HUES48 (cell line): ENCODE measurements around the gene ADAMTS2.

Source experiments
- H3K27ac ChIP-seq: one replicate; pipeline ENCODE4 v1.7.0; 2013; ENCODE audit warnings: low read depth, low read length, inconsistent platforms
- H3K27me3 ChIP-seq: 2 replicates; pipeline ENCODE4 v1.6.1; 2013; ENCODE audit warnings: mild to moderate bottlenecking, low read length; ENCODE audit not compliant: control insufficient read depth, insufficient read depth
- H3K36me3 ChIP-seq: 2 replicates; pipeline ENCODE4 v1.6.1; 2013; ENCODE audit warnings: low read length; ENCODE audit not compliant: control insufficient read depth, insufficient read depth
- H3K4me1 ChIP-seq: 2 replicates; pipeline ENCODE4 v1.6.1; 2013; ENCODE audit warnings: mild to moderate bottlenecking, low read length; ENCODE audit not compliant: control insufficient read depth, insufficient read depth
- H3K4me3 ChIP-seq: 2 replicates; pipeline ENCODE4 v1.5.1; 2013; ENCODE audit warnings: mild to moderate bottlenecking, low read depth, low read length
- H3K9ac ChIP-seq: 2 replicates; pipeline ENCODE4 v1.6.1; 2013; ENCODE audit warnings: mild to moderate bottlenecking, low read depth, low read length, moderate library complexity
- H3K9me3 ChIP-seq: 2 replicates; pipeline ENCODE4 v1.6.1; 2013; ENCODE audit warnings: low read length; ENCODE audit not compliant: control insufficient read depth, insufficient read depth

Gene ADAMTS2

DNA sequence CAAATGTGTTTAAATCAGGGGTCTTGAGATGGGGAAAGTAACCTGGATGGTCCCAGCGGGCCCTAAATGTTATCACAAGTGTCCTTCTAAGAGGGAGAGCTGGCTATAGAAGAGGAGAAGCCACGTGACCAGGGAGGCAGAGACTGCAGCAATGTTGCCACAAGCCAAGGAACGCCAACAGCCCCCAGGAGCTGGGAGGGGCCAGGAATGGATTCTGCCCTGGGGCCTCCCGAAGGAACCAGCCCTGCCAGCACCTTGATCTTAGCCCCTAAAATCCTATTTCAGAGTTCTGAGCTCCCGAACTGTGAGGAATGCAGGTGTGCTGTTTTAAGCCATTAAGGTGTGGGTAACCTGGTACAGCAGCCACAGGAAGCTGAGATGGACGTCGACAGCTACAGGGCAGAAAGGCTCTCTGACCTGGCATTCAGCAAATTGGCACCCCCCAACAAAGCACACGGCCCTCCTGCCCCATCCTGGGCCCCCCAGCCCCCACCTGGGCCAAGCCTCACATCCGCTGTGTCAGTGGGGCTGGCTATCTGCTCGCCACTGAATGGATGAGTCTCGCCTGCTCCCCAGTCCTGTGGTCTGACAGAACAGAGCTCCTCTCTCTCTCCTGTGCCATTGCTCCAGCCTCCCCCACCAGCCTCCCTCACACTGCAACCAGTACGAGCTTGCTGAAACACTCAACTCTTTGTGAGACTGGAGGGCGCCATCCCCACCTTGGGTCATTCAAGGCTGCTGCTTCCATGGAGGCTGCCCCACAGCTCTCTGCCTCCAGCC, 78.8 kb downstream of the ADAMTS2 start:
- H3K27me3 ChIP-seq = no peaks in the 10 kb centered on the region
- no peaks in the 10 kb centered on the region for H3K9me3 ChIP-seq
- H3K27ac ChIP-seq = no peak overlapping the region
- peaks cover 14% of the 10 kb centered on the region for H3K4me1 ChIP-seq
- H3K9ac ChIP-seq = no peak overlapping the region
- no peak overlapping the region for H3K4me3 ChIP-seq
- no peaks in the 10 kb centered on the region for H3K36me3 ChIP-seq

DNA sequence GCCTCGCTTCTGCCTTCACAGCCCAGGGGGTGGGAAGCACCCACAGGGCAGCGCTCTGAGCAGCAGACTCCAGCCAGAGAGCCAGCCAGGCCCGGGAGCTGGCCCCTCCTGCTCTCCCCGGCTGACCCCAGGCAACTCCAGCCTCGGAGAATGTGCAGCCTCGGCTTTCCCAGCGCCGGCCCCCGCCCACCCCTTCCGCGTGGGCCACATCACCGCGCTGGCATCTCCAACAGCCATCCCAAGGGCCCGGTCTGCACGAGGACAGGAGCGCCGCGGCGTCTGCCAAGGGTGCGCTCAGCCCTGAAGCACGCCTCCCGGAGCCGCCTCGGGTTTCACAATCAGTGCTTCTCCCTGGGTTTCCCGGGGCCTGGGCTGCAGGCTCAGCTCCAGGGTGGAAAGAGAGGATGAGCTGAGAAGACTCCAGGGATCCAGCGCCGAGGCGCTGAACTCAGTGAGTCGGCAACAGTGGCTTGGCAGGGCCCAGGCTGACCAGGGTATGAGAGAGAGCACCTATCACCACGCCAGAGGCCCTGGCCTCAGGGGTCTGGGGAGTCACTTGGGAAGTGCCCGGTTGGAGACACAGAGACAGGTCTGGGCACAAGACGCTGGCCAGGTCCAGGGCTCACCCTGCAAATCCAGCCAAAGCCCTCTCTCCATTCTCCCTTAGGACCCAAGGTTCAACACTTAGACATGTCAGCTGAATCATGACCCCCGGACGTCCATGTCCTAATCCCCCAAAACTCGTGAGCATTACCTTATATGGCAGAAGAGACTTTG, 79.6 kb downstream of the ADAMTS2 start:
- no peaks in the 10 kb centered on the region for H3K36me3 ChIP-seq
- H3K9me3 ChIP-seq = no peaks in the 10 kb centered on the region
- H3K4me1 ChIP-seq = peaks cover 14% of the 10 kb centered on the region
- no peak overlapping the region for H3K9ac ChIP-seq
- H3K27me3 ChIP-seq = no peaks in the 10 kb centered on the region
- H3K27ac ChIP-seq = no peak overlapping the region
- H3K4me3 ChIP-seq = no peak overlapping the region

DNA sequence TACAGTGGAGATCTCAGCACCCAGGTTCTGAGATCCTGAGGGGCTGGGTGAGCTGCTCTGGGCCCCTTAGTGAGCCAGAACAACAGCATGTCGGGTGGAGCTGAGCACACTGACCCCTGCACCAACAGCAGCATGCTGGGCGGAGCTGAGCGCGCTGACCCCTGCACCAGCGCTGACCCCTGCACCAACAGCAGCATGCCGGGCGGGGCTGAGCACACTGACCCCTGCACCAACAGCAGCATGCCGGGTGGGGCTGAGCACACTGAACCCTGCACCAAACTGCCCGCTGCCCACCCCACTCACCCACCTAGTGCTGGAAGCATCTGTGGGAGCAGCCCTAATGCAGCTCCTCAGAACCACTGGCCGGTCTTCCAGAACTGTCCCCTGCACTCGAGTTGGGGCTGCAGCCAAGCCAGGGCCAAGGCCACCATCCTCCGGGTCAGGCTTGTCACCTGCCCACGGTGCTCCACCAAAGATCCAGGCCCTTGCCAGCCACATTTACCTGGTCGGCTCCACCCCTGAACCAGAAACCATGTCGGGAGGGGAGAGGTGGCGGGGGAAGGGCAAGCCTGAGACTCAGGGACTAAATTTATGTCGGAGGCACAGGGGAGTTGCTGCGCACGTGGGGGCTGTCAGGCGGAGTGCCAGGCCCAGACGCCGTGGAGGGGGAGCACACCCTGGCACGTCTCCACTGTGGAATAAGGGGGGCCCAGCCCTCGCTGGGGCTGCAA, 80.3 kb downstream of the ADAMTS2 start:
- no peaks in the 10 kb centered on the region for H3K9me3 ChIP-seq
- H3K27ac ChIP-seq = no peak overlapping the region
- no peaks in the 10 kb centered on the region for H3K36me3 ChIP-seq
- no peak overlapping the region for H3K9ac ChIP-seq
- no peaks in the 10 kb centered on the region for H3K27me3 ChIP-seq
- no peak overlapping the region for H3K4me3 ChIP-seq
- H3K4me1 ChIP-seq = peaks cover 14% of the 10 kb centered on the region

DNA sequence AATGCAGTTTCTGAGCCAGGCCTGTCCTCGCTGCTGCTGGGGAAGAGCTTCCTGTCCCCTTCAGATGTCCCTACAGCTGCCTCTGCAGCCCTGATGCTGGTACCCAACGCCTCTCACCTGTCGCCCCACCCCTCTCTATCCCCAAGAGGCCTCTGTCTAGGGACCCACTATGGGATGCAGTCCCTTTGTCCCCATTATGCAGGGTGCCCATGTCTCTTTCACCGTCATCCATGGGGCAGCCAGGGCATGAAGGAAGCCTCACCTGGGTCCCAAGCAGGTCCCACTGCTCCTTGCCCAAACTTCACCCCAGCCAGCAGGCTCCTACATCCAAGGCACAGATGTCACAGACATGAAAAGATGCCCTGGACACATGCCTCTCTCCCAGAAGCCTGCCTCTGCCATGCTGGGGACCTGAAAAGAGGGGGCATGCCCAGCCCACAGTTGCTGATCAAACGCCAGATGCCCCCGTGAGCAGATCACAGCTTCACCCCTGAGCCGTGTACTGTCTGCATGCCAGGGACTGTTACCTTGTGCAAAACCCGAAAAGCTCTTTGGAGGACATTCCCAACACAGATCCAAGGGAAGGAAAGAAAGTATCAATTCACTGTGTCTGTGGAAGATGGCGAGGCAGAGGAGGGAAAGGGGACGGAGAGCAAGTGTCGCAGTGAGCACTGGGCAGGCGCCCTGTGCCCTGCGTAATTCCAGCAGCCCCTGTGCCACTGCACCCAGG, 81.0 kb downstream of the ADAMTS2 start:
- Histone ChIP-seq H3K4me3 (no peak overlapping the region), H3K27me3 (no peaks in the 10 kb centered on the region), H3K9ac (no peak overlapping the region)

DNA sequence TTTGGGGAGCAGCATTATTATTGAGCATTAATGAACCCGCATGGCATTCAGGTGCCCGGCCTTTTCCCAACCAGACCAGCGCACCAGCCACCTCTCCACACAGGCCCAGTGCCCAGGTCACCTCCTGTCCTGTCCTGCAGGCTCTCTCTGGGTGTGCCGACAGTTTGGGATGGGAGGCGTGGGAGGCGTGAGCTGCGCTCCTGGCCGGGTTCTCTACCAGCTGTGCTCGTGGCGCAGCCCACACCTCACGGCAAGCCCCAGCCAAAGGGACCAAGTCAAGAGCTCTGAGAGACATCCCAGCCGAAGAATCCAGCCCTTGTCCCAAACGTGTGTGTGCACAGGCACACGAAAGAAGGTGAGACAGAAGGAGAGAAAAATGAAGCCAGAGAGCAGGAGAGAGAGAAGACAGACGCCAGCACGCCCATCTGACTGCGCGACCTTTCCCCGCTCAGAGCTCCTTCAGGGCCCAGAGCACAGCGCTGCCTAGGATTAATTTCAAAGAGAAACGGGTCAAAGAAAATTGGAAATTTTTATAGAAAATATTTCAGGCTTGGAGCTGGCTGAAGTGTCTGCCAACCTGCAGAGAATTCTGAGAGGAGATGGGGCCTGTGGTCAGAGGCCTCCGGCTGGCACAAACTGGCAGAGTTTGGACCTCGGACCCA, 81.7 kb downstream of the ADAMTS2 start:
- Histone ChIP-seq H3K27ac (no peak overlapping the region), H3K4me1 (peaks cover 14% of the 10 kb centered on the region), H3K9ac (no peak overlapping the region), H3K9me3 (no peaks in the 10 kb centered on the region), H3K36me3 (no peaks in the 10 kb centered on the region), H3K4me3 (no peak overlapping the region), H3K27me3 (no peaks in the 10 kb centered on the region)

More for the DNA sequence above, 81.0 kb downstream of the ADAMTS2 start:
- Histone ChIP-seq H3K27ac (no peak overlapping the region), H3K36me3 (no peaks in the 10 kb centered on the region), H3K9me3 (no peaks in the 10 kb centered on the region), H3K4me1 (peaks cover 14% of the 10 kb centered on the region)

- no peak overlapping the region for H3K4me3 ChIP-seq
- H3K4me1 ChIP-seq = peaks cover 14% of the 10 kb centered on the region
- no peaks in the 10 kb centered on the region for H3K27me3 ChIP-seq
- no peak overlapping the region for H3K9ac ChIP-seq
- H3K27ac ChIP-seq = no peak overlapping the region
- no peaks in the 10 kb centered on the region for H3K9me3 ChIP-seq
- no peaks in the 10 kb centered on the region for H3K36me3 ChIP-seq
Observed at GRCh38 chr5:179262126-179262920, 82.9 kb downstream of the ADAMTS2 start.

- no peaks in the 10 kb centered on the region for H3K9me3 ChIP-seq
- H3K27ac ChIP-seq = no peak overlapping the region
- no peak overlapping the region for H3K4me3 ChIP-seq
- peaks cover 14% of the 10 kb centered on the region for H3K4me1 ChIP-seq
- H3K9ac ChIP-seq = no peak overlapping the region
- H3K36me3 ChIP-seq = no peaks in the 10 kb centered on the region
- H3K27me3 ChIP-seq = no peaks in the 10 kb centered on the region
Observed at GRCh38 chr5:179261301-179262125, 83.7 kb downstream of the ADAMTS2 start.

- H3K4me1 ChIP-seq = peaks cover 6% of the 10 kb centered on the region
- H3K36me3 ChIP-seq = no peaks in the 10 kb centered on the region
- H3K4me3 ChIP-seq = no peak overlapping the region
- H3K27me3 ChIP-seq = no peaks in the 10 kb centered on the region
- H3K27ac ChIP-seq = no peak overlapping the region
- H3K9me3 ChIP-seq = no peaks in the 10 kb centered on the region
- no peak overlapping the region for H3K9ac ChIP-seq
Observed at GRCh38 chr5:179260324-179261070, 84.8 kb downstream of the ADAMTS2 start.
